B cell (primary cell): ENCODE measurements around the gene GRID1. TPM values are rescaled to one million over a fixed set of nuclear protein-coding genes. Genes with fewer than 3 reads are reported as not detected.

Experiments
- ATAC-seq: fragments of 200-7000 bp; cut with Tn5 transposase; one replicate; pipeline ENCODE4 v1.10.0; 2021; ENCODE audit warnings: low read depth, mild to moderate bottlenecking, moderate number of reproducible peaks, moderate library complexity
- CTCF ChIA-PET: fragments of 350-600 bp; sonication (Branson Sonifier 250); formaldehyde crosslinking; loops from one replicate; lab custom pipeline; 2021; ENCODE audit warnings: antibody characterized with exemption, inconsistent platforms; lab: Charles Lee
- POLR2A ChIA-PET: fragments of 350-600 bp; sonication (Branson Sonifier 250); formaldehyde crosslinking; loops from one replicate; lab custom pipeline; 2021; ENCODE audit warnings: antibody characterized with exemption; lab: Charles Lee
- DNase-seq: peaks from one replicate; pipeline ENCODE4 v3.0.0; 2013
- H2AFZ ChIP-seq: 2 replicates; pipeline ENCODE4 v1.6.1; 2012; ENCODE audit warnings: mild to moderate bottlenecking, low read depth, low read length; ENCODE audit not compliant: insufficient read depth, poor library complexity, severe bottlenecking
- H3K27ac ChIP-seq, 2 donors: 1 replicate in 1 of 2; 2 replicates in 1 of 2; pipeline ENCODE4 v1.5.1; 2012 to 2013; ENCODE audit warnings: low read length in 2 of 2, mild to moderate bottlenecking in 2 of 2, moderate library complexity in 1 of 2
- H3K27me3 ChIP-seq, 4 experiments: fragments of 200-600 bp in 1 of 4; sonication (generic) in 1 of 4; replicated peaks in 1 of 4; 1 replicate in 2 of 4; 2 replicates in 2 of 4; pipeline versions ENCODE4 v1.6.1 to v1.7.0; 2013 to 2016; ENCODE audit warnings: low read length in 3 of 4, mild to moderate bottlenecking in 2 of 4, mixed read lengths in 1 of 4, moderate library complexity in 1 of 4; ENCODE audit not compliant: insufficient read depth in 4 of 4, control insufficient read depth in 3 of 4; ENCODE audit errors: control extremely low read depth in 1 of 4
- H3K36me3 ChIP-seq, 2 experiments: replicated peaks in 1 of 2; 1 replicate in 1 of 2; 2 replicates in 1 of 2; pipeline versions ENCODE4 v1.6.1 to v1.7.1; 2013; ENCODE audit warnings: low read length in 1 of 2; ENCODE audit not compliant: insufficient read depth in 2 of 2, control insufficient read depth in 1 of 2; ENCODE audit errors: control extremely low read depth in 1 of 2, extremely low read depth in 1 of 2
- H3K4me1 ChIP-seq, 2 donors: fragments of 200-600 bp in 1 of 2; sonication (generic) in 1 of 2; 1 replicate in 1 of 2; 2 replicates in 1 of 2; pipeline versions ENCODE4 v1.5.1 to v1.6.1; 2013 to 2017; ENCODE audit warnings: low read length in 2 of 2; ENCODE audit not compliant: control insufficient read depth in 2 of 2, insufficient read depth in 2 of 2
- H3K4me2 ChIP-seq: replicated peaks from 2 replicates; pipeline ENCODE3; 2012; ENCODE audit warnings: mild to moderate bottlenecking, low read depth, low read length; ENCODE audit not compliant: poor library complexity, severe bottlenecking
- H3K4me3 ChIP-seq, 5 experiments: fragments of 200-600 bp in 1 of 5; sonication (generic) in 1 of 5; 1 replicate in 3 of 5; 2 replicates in 2 of 5; pipeline versions ENCODE4 v1.5.1 to v1.7.0; 2011 to 2016; ENCODE audit warnings: low read length in 4 of 5, mild to moderate bottlenecking in 4 of 5, low read depth in 2 of 5, control low read depth in 1 of 5, moderate library complexity in 1 of 5; ENCODE audit not compliant: insufficient read depth in 1 of 5; ENCODE audit errors: control extremely low read depth in 1 of 5, extremely low read depth in 1 of 5
- H3K79me2 ChIP-seq: fragments of 200-600 bp; sonication (generic); one replicate; pipeline ENCODE4 v1.6.0; 2016; ENCODE audit warnings: low read length; ENCODE audit not compliant: control insufficient read depth, insufficient read depth
- H3K9ac ChIP-seq: fragments of 200-600 bp; sonication (generic); 2 replicates; pipeline ENCODE4 v1.6.1; 2017; ENCODE audit warnings: mild to moderate bottlenecking, low read length, moderate library complexity
- H3K9me3 ChIP-seq, 3 donors: one replicate each; pipeline versions ENCODE4 v1.6.1 to v1.7.1; 2013; ENCODE audit warnings: low read length in 2 of 3; ENCODE audit not compliant: control insufficient read depth in 2 of 3, insufficient read depth in 1 of 3; ENCODE audit errors: control extremely low read depth in 1 of 3
- H4K20me1 ChIP-seq: 2 replicates; pipeline ENCODE4 v1.6.0; 2012; ENCODE audit warnings: mild to moderate bottlenecking, low read length; ENCODE audit not compliant: insufficient read depth, control insufficient read depth, poor library complexity, severe bottlenecking
- H3K27ac Mint-ChIP-seq: one replicate; pipeline ENCODE4 v1.8.0; 2021; ENCODE audit warnings: mixed read lengths
- H3K27me3 Mint-ChIP-seq: one replicate; pipeline ENCODE4 v1.8.0; 2021; ENCODE audit warnings: mixed read lengths
- H3K4me1 Mint-ChIP-seq: one replicate; pipeline ENCODE4 v1.8.0; 2021; ENCODE audit warnings: mixed read lengths
- H3K4me3 Mint-ChIP-seq: one replicate; pipeline ENCODE4 v1.8.0; 2021; ENCODE audit warnings: mixed read lengths
- H3K9me3 Mint-ChIP-seq: one replicate; pipeline ENCODE4 v1.8.0; 2022; ENCODE audit warnings: mixed read lengths; ENCODE audit not compliant: insufficient read depth
- CTCF ChIP-seq: fragments of 200-600 bp; IDR thresholded peaks from one replicate; pipeline ENCODE4 v1.8.0; 2022; ENCODE audit warnings: antibody characterized with exemption, mild to moderate bottlenecking
- EZH2 ChIP-seq: IDR thresholded peaks from 2 replicates; pipeline ENCODE4 v1.6.1; 2012; ENCODE audit warnings: borderline replicate concordance, low read depth, mild to moderate bottlenecking, moderate library complexity, low read length; ENCODE audit not compliant: insufficient read depth, poor library complexity, severe bottlenecking
- WGBS: methylation state at CpG from one replicate; pipeline ENCODE4 v1.1.5; 2013; ENCODE audit warnings: missing lambda C conversion rate; ENCODE audit not compliant: insufficient coverage; 5-methylcytosine and 5-hydroxymethylcytosine counted together
- intact Hi-C: fragments of 100-400 bp; cut with micrococcal nuclease; formaldehyde crosslinking; loops from one replicate; pipeline ENCODE4 v1.10.0; 2022
- polyA plus RNA-seq: library from polyadenylated mRNA; depleted of rRNA; stranded (reverse); fragments of >200 nt; gene quantifications from 2 replicates; pipeline ENCODE4 v1.2.3, GENCODE V29; 2012
- total RNA-seq, 2 donors: library from RNA; stranded (reverse); fragments of 120-200 nt in 1 of 2; gene quantifications; 1 replicate in 1 of 2; 2 replicates in 1 of 2; pipeline versions ENCODE4 v1.2.3 to v1.2.4, GENCODE V29; 2013 to 2022

GRID1 gene
- total and polyA plus RNA-seq, 2 donors (not counting 1 experiment from before 2014, with no cell fraction given), result not detected

GRCh38 chr10:85624511-85624910 lies 742.1 kb downstream of the GRID1 start:
- no peak for ATAC-seq
- no peak overlapping the region for H3K4me3 Mint-ChIP-seq
- Histone ChIP-seq H3K27ac (no peak overlapping the region), H3K4me2 (no peak overlapping the region), H3K9ac (no peak overlapping the region), H3K27me3 (no peaks in the 10 kb centered on the region), H3K4me3 (no peak overlapping the region), H3K4me1 (no peaks in the 10 kb centered on the region), H4K20me1 (no peaks in the 10 kb centered on the region), H2AFZ (no peak overlapping the region), H3K79me2 (no peaks in the 10 kb centered on the region), H3K36me3 (no peaks in the 10 kb centered on the region), H3K9me3 (no peaks in the 10 kb centered on the region)
- ChIA-PET CTCF (no interaction called here), POLR2A (no interaction called here)
- intact Hi-C loops, result no loop called here
- no peak overlapping the region for H3K27ac Mint-ChIP-seq
- TF ChIP-seq EZH2 (no peak), CTCF (no peak)
- H3K4me1 Mint-ChIP-seq, result no peaks in the 10 kb centered on the region
- no peaks in the 10 kb centered on the region for H3K9me3 Mint-ChIP-seq
- peaks cover 5% of the 10 kb centered on the region for H3K27me3 Mint-ChIP-seq
- no peak for DNase-seq
- 82% methylated on average over 3 of the region's 7 CpGs for WGBS

- Histone ChIP-seq H2AFZ (no peak overlapping the region), H3K27me3 (no peaks in the 10 kb centered on the region), H3K4me3 (no peak overlapping the region), H3K4me1 (no peaks in the 10 kb centered on the region), H3K36me3 (no peaks in the 10 kb centered on the region), H3K9ac (no peak overlapping the region), H4K20me1 (no peaks in the 10 kb centered on the region), H3K27ac (no peak overlapping the region), H3K9me3 (no peaks in the 10 kb centered on the region), H3K4me2 (no peak overlapping the region), H3K79me2 (no peaks in the 10 kb centered on the region)
- ChIA-PET CTCF (no interaction called here), POLR2A (no interaction called here)
- DNase-seq, result no peak
- Mint-ChIP-seq H3K27me3 (peaks cover 5% of the 10 kb centered on the region), H3K9me3 (no peaks in the 10 kb centered on the region), H3K4me1 (no peaks in the 10 kb centered on the region), H3K4me3 (no peak overlapping the region), H3K27ac (no peak overlapping the region)
- TF ChIP-seq EZH2 (no peak), CTCF (no peak)
- ATAC-seq, result no peak
- intact Hi-C loops, result no loop called here
Observed at GRCh38 chr10:85623758-85624157, 742.8 kb downstream of the GRID1 start.
